Measurements from ENCODE around the gene SNRNP25. TPM values are rescaled to one million over a fixed set of nuclear protein-coding genes. Genes with fewer than 3 reads are reported as not detected.

The SNRNP25 gene
- total and polyA plus RNA-seq, 2 donors (not counting 3 experiments of a cell fraction or from before 2014, with no cell fraction given) = 41.8 to 49.6 TPM

GRCh38 chr16:66309-67182, 12.9 kb downstream of the SNRNP25 start:
- ChIA-PET CTCF (interaction anchor here (0.5 to 18.5 kb wide), 21 partner anchors 10 to 296 kb away, joined by 3 to 790 read pairs (median 6); partner anchors contain the start of genes HBQ1, MPG, POLR3K and SNRNP25), POLR2A (no interaction called here)
- Histone ChIP-seq H3K36me3 (ENCODE audit: control insufficient read depth in 2 of 2, extremely low read depth in 1 of 2, insufficient read depth in 2 of 2, low read length in 2 of 2) (peaks cover 0 to 31% of the 10 kb centered on the region in 2 experiments), H4K20me1 (replicated peaks; ENCODE audit: control insufficient read depth, extremely low read depth, insufficient read depth, low read length) (no peaks in the 10 kb centered on the region), H3K27ac (ENCODE audit: insufficient read depth, low read depth, low read length) (no peak overlapping the region), H3K27me3 (ENCODE audit: control insufficient read depth in 2 of 2, insufficient read depth in 2 of 2, low read length in 2 of 2) (no peaks in the 10 kb centered on the region), H3K4me1 (ENCODE audit: control insufficient read depth, extremely low read depth, insufficient read depth, low read length) (peaks cover 6% of the 10 kb centered on the region), H3K9me1 (replicated peaks; ENCODE audit: control insufficient read depth, extremely low read depth, insufficient read depth, low read length) (no peaks in the 10 kb centered on the region), H3K9me3 (replicated peaks; ENCODE audit: control insufficient read depth, insufficient read depth, low read length) (no peaks in the 10 kb centered on the region), H2AFZ (ENCODE audit: low read depth, low read length) (no peak overlapping the region), H3K4me2 (ENCODE audit: insufficient read depth, low read length) (no peak overlapping the region), H3K9ac (replicated peaks; ENCODE audit: extremely low read depth, insufficient read depth, low read length) (no peak overlapping the region), H3K79me2 (ENCODE audit: control insufficient read depth, insufficient read depth, low read length) (peaks cover 36% of the 10 kb centered on the region), H3K4me3 (replicated peaks in 1 of 3; ENCODE audit: insufficient read depth in 1 of 3, low read depth in 1 of 3, low read length in 3 of 3) (no peak overlapping the region)
- TF ChIP-seq EZH2 (IDR thresholded peaks at IDR 0.05; ENCODE audit: borderline replicate concordance, low read depth, low read length, severe bottlenecking) (no peak), JUN (IDR thresholded peaks at IDR 0.05; ENCODE audit: borderline replicate concordance, insufficient read depth, insufficient read length, low read depth) (no peak), MAX (IDR thresholded peaks at IDR 0.05; ENCODE audit: insufficient read depth, insufficient read length) (no peak), FOS (IDR thresholded peaks at IDR 0.05; ENCODE audit: borderline replicate concordance, insufficient read depth, low read length) (no peak)
- DNase-seq (ENCODE audit: low read depth, low spot score) (no peak), FAIRE-seq (no peak)
- no TSS peak for BruUV-seq (replicated peaks)
- intact Hi-C loops (cut with micrococcal nuclease) = no loop called here
- dilution Hi-C loops (cut with MboI; ENCODE audit: extremely low pct_ligation_motif_present, low sequenced_read_pairs) = no loop called here

- Histone ChIP-seq H3K4me3 (replicated peaks in 1 of 3; ENCODE audit: insufficient read depth in 1 of 3, low read depth in 1 of 3, low read length in 3 of 3) (no peak overlapping the region), H3K27me3 (ENCODE audit: control insufficient read depth in 2 of 2, insufficient read depth in 2 of 2, low read length in 2 of 2) (no peaks in the 10 kb centered on the region), H3K4me1 (ENCODE audit: control insufficient read depth, extremely low read depth, insufficient read depth, low read length) (peaks cover 6% of the 10 kb centered on the region), H3K9me3 (replicated peaks; ENCODE audit: control insufficient read depth, insufficient read depth, low read length) (no peaks in the 10 kb centered on the region), H3K79me2 (ENCODE audit: control insufficient read depth, insufficient read depth, low read length) (peaks cover 40% of the 10 kb centered on the region), H2AFZ (ENCODE audit: low read depth, low read length) (no peak overlapping the region), H3K36me3 (ENCODE audit: control insufficient read depth in 2 of 2, extremely low read depth in 1 of 2, insufficient read depth in 2 of 2, low read length in 2 of 2) (peaks cover 0 to 27% of the 10 kb centered on the region in 2 experiments), H3K9me1 (replicated peaks; ENCODE audit: control insufficient read depth, extremely low read depth, insufficient read depth, low read length) (no peaks in the 10 kb centered on the region), H3K4me2 (ENCODE audit: insufficient read depth, low read length) (no peak overlapping the region), H3K27ac (ENCODE audit: insufficient read depth, low read depth, low read length) (no peak overlapping the region), H3K9ac (replicated peaks; ENCODE audit: extremely low read depth, insufficient read depth, low read length) (no peak overlapping the region), H4K20me1 (replicated peaks; ENCODE audit: control insufficient read depth, extremely low read depth, insufficient read depth, low read length) (no peaks in the 10 kb centered on the region)
- ChIA-PET POLR2A (no interaction called here), CTCF (interaction anchor here (3.5 to 18.5 kb wide), 2 partner anchors 9 to 23 kb away, joined by 63 to 790 read pairs; partner anchors contain the start of gene MPG)
- FAIRE-seq (no peak), DNase-seq (ENCODE audit: low read depth, low spot score) (no peak)
- intact Hi-C loops (cut with micrococcal nuclease) = no loop called here
- no peak for TF ChIP-seq CTCF (IDR thresholded peaks at IDR 0.05; ENCODE audit: extremely low read depth in 1 of 2, insufficient read depth in 1 of 2, low read depth in 1 of 2, low read length in 2 of 2)
- TF ChIP-seq POLR2A (IDR thresholded peaks at IDR 0.05; ENCODE audit: low read depth, low read length) = no peak
- TF ChIP-seq GATA2 (IDR thresholded peaks at IDR 0.05; ENCODE audit: insufficient read depth, insufficient read length, low read depth, low read length) = no peak
- no peak for TF ChIP-seq POLR2AphosphoS5 (IDR thresholded peaks at IDR 0.05; ENCODE audit: insufficient read depth, low read depth, low read length)
- no peak for TF ChIP-seq EZH2 (IDR thresholded peaks at IDR 0.05; ENCODE audit: borderline replicate concordance, low read depth, low read length, severe bottlenecking)
- TF ChIP-seq JUN (IDR thresholded peaks at IDR 0.05; ENCODE audit: borderline replicate concordance, insufficient read depth, insufficient read length, low read depth) = no peak
- TF ChIP-seq FOS (IDR thresholded peaks at IDR 0.05; ENCODE audit: borderline replicate concordance, insufficient read depth, low read length) = no peak
- no peak for TF ChIP-seq MAX (IDR thresholded peaks at IDR 0.05; ENCODE audit: insufficient read depth, insufficient read length)
- no peak for TF ChIP-seq MYC (IDR thresholded peaks at IDR 0.05; ENCODE audit: low read depth, low read length)
- BruUV-seq (replicated peaks) = no TSS peak
- dilution Hi-C loops (cut with MboI; ENCODE audit: extremely low pct_ligation_motif_present, low sequenced_read_pairs) = no loop called here
These were observed 13.7 kb downstream of the SNRNP25 start for GRCh38 chr16:67183-67791.
